HG03558 (cell line): Measurements from ENCODE around the gene G2E3.
"Not testable (repeated sequence)": the region's sequence is repeated elsewhere in the genome, so short reads cannot be mapped to it uniquely, and the experiment has no call there.

Experiments
- ATAC-seq: cut with Tn5 transposase; IDR thresholded peaks from one replicate; pipeline ENCODE4 v1.9.1; 2021; ENCODE audit warnings: moderate number of reproducible peaks; ENCODE audit not compliant: unreplicated experiment; ENCODE audit errors: extremely low read depth

Gene G2E3

GRCh38 chr14:30553311-30553989 is 5.5 kb upstream of the G2E3 start:
- ATAC-seq = no peak

GRCh38 chr14:30558362-30558674 is 640 bp upstream of the G2E3 start:
- no peak for ATAC-seq

- no peak for ATAC-seq
Observed at GRCh38 chr14:30559638-30560091, 707 bp downstream of the G2E3 start.

- ATAC-seq = no peak
Observed at GRCh38 chr14:30560581-30560980, 1.6 kb downstream of the G2E3 start.

GRCh38 chr14:30564235-30564867 is 5.4 kb downstream of the G2E3 start:
- no peak for ATAC-seq

- ATAC-seq = no peak
Observed at GRCh38 chr14:30564868-30565248, 5.9 kb downstream of the G2E3 start.

GRCh38 chr14:30569216-30569902 is 10.4 kb downstream of the G2E3 start:
- no peak for ATAC-seq

- no peak for ATAC-seq
Observed at GRCh38 chr14:30569903-30570226, 10.9 kb downstream of the G2E3 start.

GRCh38 chr14:30572237-30572636 is 13.3 kb downstream of the G2E3 start:
- no peak for ATAC-seq

- ATAC-seq = no peak
Observed at GRCh38 chr14:30572771-30573170, 13.8 kb downstream of the G2E3 start.

GRCh38 chr14:30573226-30573814 is 14.4 kb downstream of the G2E3 start:
- ATAC-seq = no peak

- ATAC-seq = no peak
Observed at GRCh38 chr14:30573966-30574365, 15.0 kb downstream of the G2E3 start.

GRCh38 chr14:30574777-30575176 is 15.8 kb downstream of the G2E3 start:
- ATAC-seq = not testable (repeated sequence)

GRCh38 chr14:30576333-30576732 is 17.4 kb downstream of the G2E3 start:
- ATAC-seq = not testable (repeated sequence)

- no peak for ATAC-seq
Observed at GRCh38 chr14:30580616-30581282, 21.8 kb downstream of the G2E3 start.

- no peak for ATAC-seq
Observed at GRCh38 chr14:30581283-30581625, 22.3 kb downstream of the G2E3 start.

- ATAC-seq = no peak
Observed at GRCh38 chr14:30582376-30582775, 23.4 kb downstream of the G2E3 start.

GRCh38 chr14:30584058-30584630 is 25.2 kb downstream of the G2E3 start:
- no peak for ATAC-seq

GRCh38 chr14:30585204-30585603 is 26.2 kb downstream of the G2E3 start:
- ATAC-seq = no peak

GRCh38 chr14:30587141-30587540 is 28.2 kb downstream of the G2E3 start:
- no peak for ATAC-seq

GRCh38 chr14:30588873-30589272 is 29.9 kb downstream of the G2E3 start:
- ATAC-seq = no peak
